Ishikawa (cell line): Measurements from ENCODE around the gene RACGAP1.

ENCODE experiments used
- CEBPB ChIP-seq: IDR thresholded peaks from 2 replicates; pipeline ENCODE4 v1.6.1; 2012
- CREB1 ChIP-seq: IDR thresholded peaks from 2 replicates; pipeline ENCODE4 v1.6.1; 2012; ENCODE audit warnings: low read depth
- EGR1 ChIP-seq: IDR thresholded peaks from 2 replicates; pipeline ENCODE4 v1.6.1; 2012
- EP300 ChIP-seq: IDR thresholded peaks from 2 replicates; pipeline ENCODE4 v1.6.1; 2012; ENCODE audit warnings: borderline replicate concordance
- FOXM1 ChIP-seq: IDR thresholded peaks from 2 replicates; pipeline ENCODE4 v1.6.1; 2012; ENCODE audit warnings: low read depth, borderline replicate concordance
- MAX ChIP-seq: IDR thresholded peaks from 2 replicates; pipeline ENCODE4 v1.6.1; 2012
- RAD21 ChIP-seq: IDR thresholded peaks from 2 replicates; pipeline ENCODE4 v1.6.1; 2012; ENCODE audit warnings: low read depth
- REST ChIP-seq: IDR thresholded peaks from 2 replicates; pipeline ENCODE4 v1.6.1; 2012; ENCODE audit warnings: low read depth, mild to moderate bottlenecking
- TAF1 ChIP-seq: IDR thresholded peaks from 2 replicates; pipeline ENCODE4 v1.6.1; 2012; ENCODE audit warnings: low read depth, mild to moderate bottlenecking
- TCF12 ChIP-seq: IDR thresholded peaks from 2 replicates; pipeline ENCODE4 v1.6.1; 2012; ENCODE audit warnings: low read depth
- TEAD4 ChIP-seq: IDR thresholded peaks from 2 replicates; pipeline ENCODE4 v1.6.1; 2012
- YY1 ChIP-seq: IDR thresholded peaks from 2 replicates; pipeline ENCODE4 v1.6.1; 2012; ENCODE audit warnings: low read depth

GRCh38 chr12:50013361-50014147 is 11.7 kb downstream of the RACGAP1 start:
- TF ChIP-seq FOXM1: no peak
- no peak for TF ChIP-seq RAD21
- no peak for TF ChIP-seq MAX
- TF ChIP-seq EGR1: no peak
- TF ChIP-seq TCF12: no peak
- TF ChIP-seq CEBPB: no peak
- TF ChIP-seq REST: no peak
- TF ChIP-seq EP300: no peak
- TF ChIP-seq YY1: no peak
- no peak for TF ChIP-seq TAF1
- no peak for TF ChIP-seq CREB1
- TF ChIP-seq TEAD4: no peak
